Activated CD4-positive, alpha-beta T cell treated with anti-CD3 and anti-CD28 coated beads for 36 hours (primary cell): ENCODE results near the gene ANAPC5. TPM values are rescaled to one million over a fixed set of nuclear protein-coding genes. Genes with fewer than 3 reads are reported as not detected.

Experiments used
- ATAC-seq: fragments of 200-7000 bp; cut with Tn5 transposase; one replicate; pipeline ENCODE4 v1.10.0; 2021; ENCODE audit warnings: mild to moderate bottlenecking, moderate library complexity
- CTCF ChIA-PET: fragments of 350-600 bp; sonication (Branson Sonifier 250); formaldehyde crosslinking; loops from one replicate; lab custom pipeline; 2021; ENCODE audit warnings: antibody characterized with exemption; lab: Charles Lee
- POLR2A ChIA-PET: fragments of 350-600 bp; sonication (Branson Sonifier 250); formaldehyde crosslinking; loops from one replicate; lab custom pipeline; 2021; ENCODE audit warnings: antibody characterized with exemption, inconsistent platforms; lab: Charles Lee
- DNase-seq: peaks from one replicate; pipeline ENCODE4 v3.0.0-alpha.2; 2020
- H3K27ac Mint-ChIP-seq: one replicate; pipeline ENCODE4 v1.8.0; 2021; ENCODE audit warnings: mixed read lengths
- H3K27me3 Mint-ChIP-seq: one replicate; pipeline ENCODE4 v1.8.0; 2021; ENCODE audit warnings: mixed read lengths
- H3K36me3 Mint-ChIP-seq: one replicate; pipeline ENCODE4 v1.8.0; 2021; ENCODE audit warnings: low read depth, mixed read lengths
- H3K4me1 Mint-ChIP-seq: one replicate; pipeline ENCODE4 v1.8.0; 2021; ENCODE audit warnings: mixed read lengths
- H3K4me3 Mint-ChIP-seq: one replicate; pipeline ENCODE4 v1.8.0; 2021; ENCODE audit warnings: mild to moderate bottlenecking, moderate library complexity, mixed read lengths
- H3K9me3 Mint-ChIP-seq: one replicate; pipeline ENCODE4 v1.8.0; 2021; ENCODE audit warnings: low read depth, mixed read lengths
- intact Hi-C, 2 experiments: fragments of 100-400 bp; cut with DNase I in 1 of 2; cut with micrococcal nuclease in 1 of 2; formaldehyde crosslinking; loops; one replicate each; pipeline versions ENCODE4 v1.14.2 to v1.15.1; 2022 to 2024; cut with DNase I, micrococcal nuclease
- total RNA-seq, 2 experiments: library from RNA; stranded (reverse); gene quantifications; one replicate each; pipeline ENCODE4 v1.2.3, GENCODE V29; 2021

The ANAPC5 gene
- total RNA-seq, 2 experiments from 2014 or later = 113 to 118 TPM

GRCh38 chr12:121364683-121365121 is 12.5 kb upstream of the ANAPC5 start:
- no peak overlapping the region for H3K4me3 Mint-ChIP-seq
- no peaks in the 10 kb centered on the region for H3K36me3 Mint-ChIP-seq
- no peak for DNase-seq
- intact Hi-C loops = no loop called here
- H3K27ac Mint-ChIP-seq = no peak overlapping the region
- H3K9me3 Mint-ChIP-seq = no peaks in the 10 kb centered on the region
- peaks cover 12% of the 10 kb centered on the region for H3K27me3 Mint-ChIP-seq
- ATAC-seq = no peak
- POLR2A ChIA-PET = interaction anchor here (0.5 kb wide), 1 partner anchor 14 kb away, joined by 3 read pairs; no protein-coding TSS in a partner anchor
- H3K4me1 Mint-ChIP-seq = no peaks in the 10 kb centered on the region
- CTCF ChIA-PET = interaction anchor here (0.7 to 1.0 kb wide), 2 partner anchors 523 to 686 kb away, joined by 3 read pairs; no protein-coding TSS in a partner anchor

- Mint-ChIP-seq H3K36me3 (no peaks in the 10 kb centered on the region), H3K27me3 (peaks cover 2% of the 10 kb centered on the region), H3K27ac (no peak overlapping the region), H3K4me3 (no peak overlapping the region), H3K9me3 (no peaks in the 10 kb centered on the region), H3K4me1 (peaks cover 2% of the 10 kb centered on the region)
- intact Hi-C loops = no loop called here
- no peak for DNase-seq
- ChIA-PET CTCF (interaction anchor here (1.0 kb wide), 1 partner anchor 11 kb away, joined by 4 read pairs; no protein-coding TSS in a partner anchor), POLR2A (no interaction called here)
- ATAC-seq = no peak
Measured at GRCh38 chr12:121358073-121358472, 5.9 kb upstream of the ANAPC5 start.

GRCh38 chr12:121357331-121357730 is 5.1 kb upstream of the ANAPC5 start:
- intact Hi-C loops = no loop called here
- no peak for ATAC-seq
- H3K36me3 Mint-ChIP-seq = no peaks in the 10 kb centered on the region
- peaks cover 5% of the 10 kb centered on the region for H3K4me1 Mint-ChIP-seq
- no peaks in the 10 kb centered on the region for H3K9me3 Mint-ChIP-seq
- no peak overlapping the region for H3K27ac Mint-ChIP-seq
- no peak overlapping the region for H3K4me3 Mint-ChIP-seq
- peaks cover 2% of the 10 kb centered on the region for H3K27me3 Mint-ChIP-seq
- POLR2A ChIA-PET = no interaction called here
- DNase-seq = no peak
- CTCF ChIA-PET = no interaction called here

GRCh38 chr12:121356657-121357056 is 4.4 kb upstream of the ANAPC5 start:
- ChIA-PET POLR2A (no interaction called here), CTCF (no interaction called here)
- no peak for DNase-seq
- Mint-ChIP-seq H3K4me1 (peaks cover 5% of the 10 kb centered on the region), H3K27ac (no peak overlapping the region), H3K36me3 (no peaks in the 10 kb centered on the region), H3K4me3 (no peak overlapping the region), H3K9me3 (no peaks in the 10 kb centered on the region), H3K27me3 (peaks cover 2% of the 10 kb centered on the region)
- ATAC-seq = no peak
- intact Hi-C loops = no loop called here

DNA sequence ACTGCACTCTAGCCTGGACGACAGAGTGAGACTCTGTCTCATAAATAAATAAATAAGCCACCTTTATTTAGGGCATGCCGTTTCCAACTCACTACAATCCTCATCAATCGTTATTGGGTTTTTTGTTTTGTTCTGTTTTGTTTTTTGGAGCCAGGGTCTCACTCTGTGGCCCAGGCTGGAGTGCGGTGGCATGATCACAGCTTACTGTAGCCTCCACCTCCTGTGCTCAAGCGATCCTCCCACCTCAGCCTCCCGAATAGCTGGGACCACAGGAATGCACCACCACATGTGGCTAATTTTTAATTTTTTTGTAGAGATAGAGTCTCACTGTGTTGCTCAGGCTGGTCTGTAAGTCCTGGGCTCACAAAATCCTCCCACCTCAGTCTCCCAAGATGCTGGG is 3.6 kb upstream of the ANAPC5 start:
- H3K27me3 Mint-ChIP-seq = peaks cover 2% of the 10 kb centered on the region
- no peak for DNase-seq
- H3K36me3 Mint-ChIP-seq = no peaks in the 10 kb centered on the region
- no peaks in the 10 kb centered on the region for H3K9me3 Mint-ChIP-seq
- intact Hi-C loops = no loop called here
- no peak overlapping the region for H3K4me3 Mint-ChIP-seq
- H3K4me1 Mint-ChIP-seq = peaks cover 9% of the 10 kb centered on the region
- CTCF ChIA-PET = interaction anchor here (1.4 to 1.7 kb wide), 2 partner anchors 22 to 87 kb away, joined by 5 to 7 read pairs; no protein-coding TSS in a partner anchor
- H3K27ac Mint-ChIP-seq = no peak overlapping the region
- ATAC-seq = no peak
- POLR2A ChIA-PET = no interaction called here

- Mint-ChIP-seq H3K36me3 (peaks cover 3% of the 10 kb centered on the region), H3K9me3 (no peaks in the 10 kb centered on the region), H3K4me3 (peak overlapping the region; percentile 92), H3K4me1 (peaks cover 23% of the 10 kb centered on the region), H3K27ac (peak overlapping the region; percentile 97), H3K27me3 (peaks cover 2% of the 10 kb centered on the region)
- intact Hi-C loops = loop anchor here (1.0 to 5.0 kb wide), 15 partner anchors 48 to 1174 kb away; partner anchors contain the start of genes CAMKK2 (in 2 of the 2), RNF34 (in 2 of the 2), C12orf43 (in 1 of the 2) and KNTC1 (in 1 of the 2)
- DNase-seq (no peak), ATAC-seq (peak; percentile 51)
- ChIA-PET CTCF (interaction anchor here (0.6 to 2.8 kb wide), 8 partner anchors 13 to 793 kb away, joined by 3 to 18 read pairs (median 3); no protein-coding TSS in a partner anchor), POLR2A (interaction anchor here (2.3 kb wide), 1 partner anchor 48 kb away, joined by 27 read pairs; the partner anchor contains the start of gene RNF34)
Measured at GRCh38 chr12:121352682-121353018, 439 bp upstream of the ANAPC5 start.

DNA sequence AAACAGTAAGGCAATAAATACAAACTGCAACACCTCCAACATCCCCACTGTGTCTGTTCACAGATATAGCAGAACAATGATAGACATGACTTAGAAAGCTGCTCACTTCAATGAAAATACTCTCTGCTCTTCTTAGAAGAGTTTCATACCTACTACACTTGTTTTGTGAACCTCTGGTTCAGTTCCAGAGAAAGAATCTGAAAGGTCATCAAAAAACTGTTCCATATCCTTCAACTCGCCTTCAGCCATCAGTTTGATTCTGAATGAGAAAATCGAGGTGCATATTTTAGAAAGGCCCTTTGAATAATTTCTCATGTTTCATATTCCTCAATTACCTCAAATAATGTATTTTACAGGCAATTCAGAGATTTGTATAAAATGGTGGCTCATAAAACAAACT is 5.5 kb downstream of the ANAPC5 start:
- intact Hi-C loops = no loop called here
- Mint-ChIP-seq H3K27me3 (no peaks in the 10 kb centered on the region), H3K4me3 (no peak overlapping the region), H3K4me1 (peaks cover 23% of the 10 kb centered on the region), H3K9me3 (no peaks in the 10 kb centered on the region), H3K27ac (no peak overlapping the region), H3K36me3 (peaks cover 39% of the 10 kb centered on the region)
- DNase-seq (no peak), ATAC-seq (no peak)
- POLR2A ChIA-PET = no interaction called here
- CTCF ChIA-PET = interaction anchor here (0.7 to 2.2 kb wide), 5 partner anchors 12 to 55 kb away, joined by 3 to 8 read pairs (median 5); no protein-coding TSS in a partner anchor

DNA sequence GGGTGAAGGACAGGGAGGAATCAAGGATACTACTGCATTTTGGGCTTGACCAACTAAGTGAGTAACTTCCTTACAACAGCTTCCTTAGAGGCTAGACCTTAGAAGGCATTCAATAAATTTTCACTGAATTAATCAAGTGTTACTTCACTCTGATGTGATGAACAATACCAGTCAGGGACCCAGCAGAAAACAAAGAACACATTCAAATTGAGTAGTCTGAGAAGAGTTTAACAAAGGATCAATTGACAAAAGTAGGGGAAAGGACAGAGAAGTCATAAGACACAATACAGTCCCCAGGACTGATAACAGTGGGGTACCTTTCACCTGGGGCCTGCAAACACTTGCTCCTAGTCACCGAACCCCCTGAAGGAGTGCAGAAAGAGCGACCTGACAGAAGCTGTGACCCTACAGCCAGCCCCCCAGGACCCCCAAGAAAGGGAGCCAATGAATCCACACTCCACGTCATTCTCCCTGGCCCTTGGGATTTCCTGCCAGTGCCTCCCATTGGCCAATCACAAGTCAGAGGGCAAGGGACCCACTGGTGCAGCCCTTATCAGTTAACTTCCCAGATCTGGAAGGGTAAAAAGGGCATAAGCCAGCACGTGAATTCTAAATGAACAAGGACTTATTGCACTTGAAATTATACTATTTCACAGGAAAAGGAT is 6.9 kb downstream of the ANAPC5 start:
- H3K36me3 Mint-ChIP-seq = peaks cover 47% of the 10 kb centered on the region
- intact Hi-C loops = no loop called here
- H3K4me1 Mint-ChIP-seq = peaks cover 16% of the 10 kb centered on the region
- ATAC-seq (no peak), DNase-seq (no peak)
- CTCF ChIA-PET = interaction anchor here (1.9 to 2.0 kb wide), 2 partner anchors 10 to 97 kb away, joined by 4 to 6 read pairs; no protein-coding TSS in a partner anchor
- H3K4me3 Mint-ChIP-seq = no peak overlapping the region
- no peaks in the 10 kb centered on the region for H3K27me3 Mint-ChIP-seq
- POLR2A ChIA-PET = no interaction called here
- H3K9me3 Mint-ChIP-seq = no peaks in the 10 kb centered on the region
- peak overlapping the region; percentile 30 for H3K27ac Mint-ChIP-seq

GRCh38 chr12:121344506-121344905 is 7.7 kb downstream of the ANAPC5 start:
- intact Hi-C loops = no loop called here
- ChIA-PET POLR2A (no interaction called here), CTCF (interaction anchor here (0.6 to 2.0 kb wide), 3 partner anchors 10 to 373 kb away, joined by 4 to 6 read pairs (median 4); no protein-coding TSS in a partner anchor)
- Mint-ChIP-seq H3K36me3 (peaks cover 48% of the 10 kb centered on the region), H3K4me1 (peaks cover 12% of the 10 kb centered on the region), H3K27ac (peak overlapping the region; percentile 26), H3K9me3 (no peaks in the 10 kb centered on the region), H3K4me3 (no peak overlapping the region), H3K27me3 (no peaks in the 10 kb centered on the region)
- DNase-seq (no peak), ATAC-seq (no peak)

GRCh38 chr12:121337416-121337815 is 14.8 kb downstream of the ANAPC5 start:
- no peak overlapping the region for H3K4me3 Mint-ChIP-seq
- no peaks in the 10 kb centered on the region for H3K4me1 Mint-ChIP-seq
- DNase-seq (no peak), ATAC-seq (no peak)
- no peaks in the 10 kb centered on the region for H3K27me3 Mint-ChIP-seq
- no peaks in the 10 kb centered on the region for H3K9me3 Mint-ChIP-seq
- peak overlapping the region; percentile 9 for H3K27ac Mint-ChIP-seq
- CTCF ChIA-PET = interaction anchor here (0.6 to 5.2 kb wide), 3 partner anchors 18 to 1986 kb away, joined by 3 to 55 read pairs (median 5); no protein-coding TSS in a partner anchor
- POLR2A ChIA-PET = interaction anchor here (0.7 to 0.9 kb wide), 2 partner anchors 63 to 64 kb away, joined by 3 read pairs; partner anchors contain the start of gene RNF34
- intact Hi-C loops = no loop called here
- H3K36me3 Mint-ChIP-seq = peaks cover 46% of the 10 kb centered on the region

GRCh38 chr12:121334513-121335343 is 17.5 kb downstream of the ANAPC5 start:
- Mint-ChIP-seq H3K4me1 (no peaks in the 10 kb centered on the region), H3K27ac (no peak overlapping the region), H3K4me3 (no peak overlapping the region), H3K36me3 (peaks cover 38% of the 10 kb centered on the region), H3K27me3 (no peaks in the 10 kb centered on the region), H3K9me3 (no peaks in the 10 kb centered on the region)
- ChIA-PET CTCF (interaction anchor here (0.6 to 5.2 kb wide), 35 partner anchors 9 to 842 kb away, joined by 3 to 55 read pairs (median 4); no protein-coding TSS in a partner anchor), POLR2A (interaction anchor here (0.5 to 1.0 kb wide), 4 partner anchors 15 to 280 kb away, joined by 3 to 7 read pairs (median 3); partner anchors contain the start of gene ANAPC5)
- intact Hi-C loops = loop anchor here (1.0 to 5.0 kb wide), 4 partner anchors 38 to 109 kb away; partner anchors contain the start of genes RNF34 (in 2 of the 2) and CAMKK2 (in 1 of the 2)
- DNase-seq (no peak), ATAC-seq (peak; percentile 83)
